Endothelial cell (in vitro differentiated cells): ENCODE results near the gene SUN3. TPM values are rescaled to one million over a fixed set of nuclear protein-coding genes. Genes with fewer than 3 reads are reported as not detected.

Source experiments
- DNase-seq: peaks from one replicate; pipeline ENCODE4 v3.0.0; 2021; ENCODE audit warnings: low spot score
- H3K27ac Mint-ChIP-seq: one replicate; pipeline ENCODE4 v1.8.0; 2021; ENCODE audit warnings: mixed read lengths, inconsistent platforms; ENCODE audit not compliant: unreplicated experiment
- H3K27me3 Mint-ChIP-seq: one replicate; pipeline ENCODE4 v1.8.0; 2021; ENCODE audit warnings: mild to moderate bottlenecking, moderate library complexity, mixed read lengths, inconsistent platforms; ENCODE audit not compliant: unreplicated experiment
- H3K36me3 Mint-ChIP-seq: one replicate; pipeline ENCODE4 v1.8.0; 2021; ENCODE audit warnings: mild to moderate bottlenecking, low read depth, mixed read lengths, inconsistent platforms; ENCODE audit not compliant: unreplicated experiment
- H3K4me1 Mint-ChIP-seq: one replicate; pipeline ENCODE4 v1.8.0; 2021; ENCODE audit warnings: mild to moderate bottlenecking, mixed read lengths, inconsistent platforms; ENCODE audit not compliant: unreplicated experiment
- H3K4me3 Mint-ChIP-seq: one replicate; pipeline ENCODE4 v1.8.0; 2021; ENCODE audit warnings: mild to moderate bottlenecking, mixed read lengths, inconsistent platforms; ENCODE audit not compliant: unreplicated experiment
- H3K9me3 Mint-ChIP-seq: one replicate; pipeline ENCODE4 v1.8.0; 2021; ENCODE audit warnings: mixed read lengths, inconsistent platforms; ENCODE audit not compliant: unreplicated experiment
- total RNA-seq: library from RNA; stranded (reverse); fragmentation: NEBNext Ultra II Directional; extraction: Animal tissue kit (Norgen Biotek cat#: 25700); gene quantifications from one replicate; pipeline ENCODE4 v1.2.1, GENCODE V29; 2021; ENCODE audit not compliant: unreplicated experiment
- TF ChIP-seq, protein P1 (sequence below): fragments of 200-600 bp; sonication (generic); IDR thresholded peaks from one replicate; pipeline ENCODE4 v1.5.0; 2021; ENCODE audit warnings: antibody characterized with exemption; ENCODE audit not compliant: unreplicated experiment

SUN3 gene
- total RNA-seq, 1 donor from 2014 or later = not detected

DNA sequence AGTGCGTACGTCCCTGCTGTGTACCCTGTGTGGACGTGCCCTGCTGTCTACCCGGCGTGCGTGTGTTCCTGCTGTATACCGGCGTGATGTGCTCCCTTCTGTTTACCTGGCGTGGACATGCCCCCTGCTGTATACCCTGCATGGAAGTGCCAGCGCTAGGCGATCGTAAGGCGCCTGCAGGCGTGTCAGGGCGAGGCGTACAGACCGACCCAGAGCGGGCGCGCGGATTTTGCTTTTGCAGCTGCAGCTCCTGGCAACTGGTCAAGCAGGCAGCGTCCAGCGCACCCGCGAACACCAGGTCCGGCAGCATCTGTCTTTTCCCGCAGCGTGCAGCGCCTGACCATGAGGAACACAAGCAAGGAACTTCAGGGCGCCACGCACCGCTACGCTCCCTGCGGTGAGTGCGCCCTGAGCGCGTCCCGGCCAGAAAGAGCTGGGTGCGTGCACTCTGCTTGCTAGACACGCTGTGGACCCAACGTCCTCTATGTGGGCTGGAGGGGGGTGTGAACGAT is 7.1 kb upstream of the SUN3 start:
- peaks cover 6% of the 10 kb centered on the region for H3K4me1 Mint-ChIP-seq
- H3K4me3 Mint-ChIP-seq = peak overlapping the region; percentile 91
- peak; percentile 42 for DNase-seq
- peaks cover 7% of the 10 kb centered on the region for H3K27me3 Mint-ChIP-seq
- no peaks in the 10 kb centered on the region for H3K9me3 Mint-ChIP-seq
- H3K27ac Mint-ChIP-seq = no peak overlapping the region
- H3K36me3 Mint-ChIP-seq = no peaks in the 10 kb centered on the region
- TF ChIP-seq, protein P1, sequence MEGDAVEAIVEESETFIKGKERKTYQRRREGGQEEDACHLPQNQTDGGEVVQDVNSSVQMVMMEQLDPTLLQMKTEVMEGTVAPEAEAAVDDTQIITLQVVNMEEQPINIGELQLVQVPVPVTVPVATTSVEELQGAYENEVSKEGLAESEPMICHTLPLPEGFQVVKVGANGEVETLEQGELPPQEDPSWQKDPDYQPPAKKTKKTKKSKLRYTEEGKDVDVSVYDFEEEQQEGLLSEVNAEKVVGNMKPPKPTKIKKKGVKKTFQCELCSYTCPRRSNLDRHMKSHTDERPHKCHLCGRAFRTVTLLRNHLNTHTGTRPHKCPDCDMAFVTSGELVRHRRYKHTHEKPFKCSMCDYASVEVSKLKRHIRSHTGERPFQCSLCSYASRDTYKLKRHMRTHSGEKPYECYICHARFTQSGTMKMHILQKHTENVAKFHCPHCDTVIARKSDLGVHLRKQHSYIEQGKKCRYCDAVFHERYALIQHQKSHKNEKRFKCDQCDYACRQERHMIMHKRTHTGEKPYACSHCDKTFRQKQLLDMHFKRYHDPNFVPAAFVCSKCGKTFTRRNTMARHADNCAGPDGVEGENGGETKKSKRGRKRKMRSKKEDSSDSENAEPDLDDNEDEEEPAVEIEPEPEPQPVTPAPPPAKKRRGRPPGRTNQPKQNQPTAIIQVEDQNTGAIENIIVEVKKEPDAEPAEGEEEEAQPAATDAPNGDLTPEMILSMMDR = no peak

DNA sequence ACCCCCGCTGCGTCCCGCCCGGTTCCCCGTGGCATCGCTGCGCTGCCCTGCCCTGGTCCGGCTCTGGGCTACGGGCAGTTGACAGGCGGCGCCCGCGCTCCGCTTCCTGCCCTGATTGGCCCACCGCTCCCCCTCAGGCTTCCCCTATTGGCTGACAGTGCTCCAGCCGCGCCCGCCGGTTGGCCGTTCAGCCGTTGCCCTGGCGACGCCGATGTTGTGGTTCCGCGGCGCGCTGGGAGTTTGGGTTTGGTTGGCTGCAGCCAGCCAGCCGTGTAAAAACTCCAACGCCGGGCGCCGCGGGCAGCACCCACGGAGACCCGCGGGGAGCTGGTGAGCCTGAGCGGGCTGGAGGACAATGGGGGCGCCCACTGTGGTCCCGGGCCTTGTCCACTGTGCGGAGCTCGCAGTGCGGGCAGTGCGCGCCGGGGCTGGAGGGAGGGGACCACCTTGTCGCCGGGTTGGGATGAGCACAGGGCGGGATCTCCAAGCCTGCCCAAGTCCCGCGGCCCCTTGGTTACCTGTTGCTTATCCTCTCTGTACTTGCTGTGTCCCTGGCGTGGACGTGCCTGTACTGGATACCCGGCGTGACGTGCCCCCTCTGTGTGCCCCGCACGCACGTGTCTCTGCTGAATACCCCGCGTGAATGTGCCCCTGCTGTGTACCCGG is 6.5 kb upstream of the SUN3 start, which contains the start of gene C7orf57:
TSS of gene C7orf57 (plus strand) at position 243 of the 666 bp plus-strand sequence. CDS start 766 bp downstream, outside the sequence.
- TF ChIP-seq, protein P1 = no peak
- no peaks in the 10 kb centered on the region for H3K9me3 Mint-ChIP-seq
- DNase-seq = peak; percentile 95
- peak within 1 kb of the TSS; percentile 44 for H3K27ac Mint-ChIP-seq
- no peaks in the 10 kb centered on the region for H3K36me3 Mint-ChIP-seq
- peak within 1 kb of the TSS; percentile 91 for H3K4me3 Mint-ChIP-seq
- peaks cover 6% of the 10 kb centered on the region for H3K4me1 Mint-ChIP-seq
- peaks cover 7% of the 10 kb centered on the region for H3K27me3 Mint-ChIP-seq

DNA sequence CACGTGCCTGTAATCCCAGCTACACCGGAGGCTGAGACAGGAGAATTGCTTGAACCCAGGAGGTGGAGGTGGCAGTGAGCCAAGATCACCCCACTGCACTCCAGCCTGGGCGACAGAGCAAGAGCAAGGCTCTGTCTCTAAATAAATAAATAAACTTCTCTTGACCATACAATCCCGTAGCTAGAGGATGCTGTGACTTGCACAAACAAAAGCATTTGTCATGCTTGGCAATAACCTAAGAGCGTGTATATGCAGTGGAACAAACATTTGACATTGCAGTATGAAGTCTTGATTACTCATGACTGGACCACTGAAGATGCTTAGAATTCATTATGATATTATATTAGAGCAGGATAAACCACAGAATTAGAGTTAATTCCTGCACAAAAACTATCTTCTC is 5.0 kb upstream of the SUN3 start:
- Mint-ChIP-seq H3K27me3 (peaks cover 7% of the 10 kb centered on the region), H3K4me1 (peaks cover 6% of the 10 kb centered on the region), H3K36me3 (no peaks in the 10 kb centered on the region), H3K27ac (no peak overlapping the region), H3K9me3 (no peaks in the 10 kb centered on the region), H3K4me3 (no peak overlapping the region)
- no peak for DNase-seq
- TF ChIP-seq, protein P1 = no peak

- no peak overlapping the region for H3K4me3 Mint-ChIP-seq
- no peaks in the 10 kb centered on the region for H3K36me3 Mint-ChIP-seq
- H3K9me3 Mint-ChIP-seq = no peaks in the 10 kb centered on the region
- TF ChIP-seq, protein P1 = no peak
- H3K27me3 Mint-ChIP-seq = peaks cover 3% of the 10 kb centered on the region
- no peak overlapping the region for H3K27ac Mint-ChIP-seq
- peaks cover under 1% of the 10 kb centered on the region for H3K4me1 Mint-ChIP-seq
- no peak for DNase-seq
These were observed 2.2 kb upstream of the SUN3 start for GRCh38 chr7:48031111-48031510.

DNA sequence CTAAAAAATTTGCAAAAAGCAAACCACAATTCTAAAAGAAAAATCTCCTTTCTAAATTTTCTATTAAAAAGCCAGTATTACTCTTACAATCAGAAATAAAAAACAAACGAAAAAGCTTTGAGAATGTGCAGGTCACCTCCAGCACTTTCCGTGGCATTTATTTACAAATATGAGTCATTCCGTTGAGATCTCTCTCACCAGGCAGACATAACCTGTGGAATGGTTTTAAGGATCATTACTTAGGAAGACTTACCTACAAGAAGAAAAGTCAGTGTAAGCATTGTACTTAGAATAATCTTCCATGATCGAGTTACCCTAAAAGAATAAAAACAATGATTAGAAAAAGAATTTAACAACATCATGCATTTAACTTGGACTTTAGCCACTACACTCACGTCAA is 3.3 kb downstream of the SUN3 start:
- no peak overlapping the region for H3K4me3 Mint-ChIP-seq
- H3K4me1 Mint-ChIP-seq = no peaks in the 10 kb centered on the region
- H3K36me3 Mint-ChIP-seq = no peaks in the 10 kb centered on the region
- no peaks in the 10 kb centered on the region for H3K27me3 Mint-ChIP-seq
- no peaks in the 10 kb centered on the region for H3K9me3 Mint-ChIP-seq
- no peak overlapping the region for H3K27ac Mint-ChIP-seq
- TF ChIP-seq, protein P1 = no peak
- DNase-seq = no peak
